A549 (cell line): ENCODE measurements around the gene SLC6A3. TPM values are rescaled to one million over a fixed set of nuclear protein-coding genes. Genes with fewer than 3 reads are reported as not detected.

Experiments used
- ATAC-seq, 2 experiments: fragments of 200-7000 bp in 1 of 2; fragments of >200 bp in 1 of 2; cut with Nextera tagmentation in 1 of 2; cut with Tn5 transposase in 1 of 2; 3 replicates each; pipeline versions ENCODE4 v1.8.0 to v1.9.1; 2018 to 2020; ENCODE audit warnings: mild to moderate bottlenecking in 1 of 2, moderate library complexity in 1 of 2
- CTCF ChIA-PET: fragments of 300-600 bp; sonication (Branson Sonifier 250); formaldehyde crosslinking; extraction: SDS; loops from one replicate; lab custom pipeline; 2021; ENCODE audit warnings: antibody characterized with exemption, inconsistent platforms; lab: Yijun Ruan, JAX
- POLR2A ChIA-PET: fragments of 350-600 bp; formaldehyde crosslinking; extraction: SDS; loops from one replicate; lab custom pipeline; 2021; ENCODE audit warnings: antibody characterized with exemption, inconsistent platforms; lab: Yijun Ruan, JAX
- DNase-seq, 2 experiments: peaks; one replicate each; pipeline versions ENCODE4 v3.0.0 to v3.0.0-alpha.2; 2011 to 2016; ENCODE audit warnings: low read depth in 1 of 2, low spot score in 1 of 2
- FAIRE-seq: peaks from 2 replicates; lab custom pipeline; 2011; peaks lifted over from hg19 to GRCh38; lab: Jason Lieb, UNC
- H3K27ac ChIP-seq, 2 experiments: fragments of >200 bp; sonication (Bioruptor Twin); formaldehyde crosslinking; 3 replicates each; pipeline ENCODE4 v1.5.1; 2016 to 2017
- H3K4me1 ChIP-seq: fragments of >200 bp; sonication (Bioruptor Twin); formaldehyde crosslinking; 3 replicates; pipeline ENCODE4 v1.6.1; 2016
- H3K4me2 ChIP-seq: fragments of >200 bp; sonication (Bioruptor Twin); formaldehyde crosslinking; 3 replicates; pipeline ENCODE4 v1.6.1; 2016
- H3K4me3 ChIP-seq: fragments of >200 bp; sonication (Bioruptor Twin); formaldehyde crosslinking; 3 replicates; pipeline ENCODE4 v1.5.1; 2016
- H3K9me3 ChIP-seq: fragments of >200 bp; sonication (Bioruptor Twin); formaldehyde crosslinking; 3 replicates; pipeline ENCODE4 v1.6.1; 2016
- BHLHE40 ChIP-seq: IDR thresholded peaks from 2 replicates; pipeline ENCODE4 v1.6.1; 2012; ENCODE audit warnings: low read depth, low read length, inconsistent platforms
- CTCF ChIP-seq: fragments of >200 bp; sonication (Bioruptor Twin); formaldehyde crosslinking; IDR thresholded peaks from 3 replicates; pipeline ENCODE4 v1.5.1; 2016
- ESRRA ChIP-seq: fragments of 150-350 bp; IDR thresholded peaks from 2 replicates; pipeline ENCODE4 v1.6.1; 2014; ENCODE audit warnings: mild to moderate bottlenecking, low read length, borderline replicate concordance
- GATA3 ChIP-seq: IDR thresholded peaks from 2 replicates; pipeline ENCODE4 v1.6.1; 2012; ENCODE audit warnings: borderline replicate concordance
- HOXA7 ChIP-seq: fragments of 250-450 bp; sonication (Bioruptor Pico); IDR thresholded peaks from 2 replicates; pipeline ENCODE4 v1.5.0; 2020; ENCODE audit warnings: mild to moderate bottlenecking, moderate library complexity
- HOXB13 ChIP-seq: fragments of 250-450 bp; sonication (Bioruptor Pico); IDR thresholded peaks from 2 replicates; pipeline ENCODE4 v1.5.0; 2020; ENCODE audit warnings: low read depth, mild to moderate bottlenecking, moderate library complexity
- JUNB ChIP-seq: fragments of >200 bp; sonication (Bioruptor Twin); formaldehyde crosslinking; IDR thresholded peaks from 2 replicates; pipeline ENCODE4 v1.6.1; 2016
- KDM5A ChIP-seq: fragments of 200-600 bp; sonication (generic); IDR thresholded peaks from 2 replicates; pipeline ENCODE4 v1.6.1; 2016; ENCODE audit warnings: antibody characterized with exemption, mild to moderate bottlenecking
- NR3C1 ChIP-seq: fragments of >200 bp; sonication (Bioruptor Twin); formaldehyde crosslinking; IDR thresholded peaks from 3 replicates; pipeline ENCODE4 v1.6.1; 2017
- PBX3 ChIP-seq: IDR thresholded peaks from 2 replicates; pipeline ENCODE4 v1.6.1; 2012
- POLR2A ChIP-seq: IDR thresholded peaks from 2 replicates; pipeline ENCODE4 v1.6.1; 2012; ENCODE audit warnings: mild to moderate bottlenecking, low read length
- RARB ChIP-seq: fragments of 250-450 bp; sonication (Bioruptor Pico); IDR thresholded peaks from 2 replicates; pipeline ENCODE4 v1.8.0; 2021; ENCODE audit warnings: mild to moderate bottlenecking, moderate library complexity
- RFX5 ChIP-seq: fragments of 450-650 bp; IDR thresholded peaks from 2 replicates; pipeline ENCODE4 v1.7.1; 2014; ENCODE audit warnings: antibody characterized with exemption, mild to moderate bottlenecking, moderate library complexity
- RNF2 ChIP-seq: fragments of 200-600 bp; sonication (generic); IDR thresholded peaks from 2 replicates; pipeline ENCODE4 v1.6.1; 2016; ENCODE audit warnings: low read depth, mild to moderate bottlenecking, antibody characterized with exemption, moderate library complexity, borderline replicate concordance
- SMC3 ChIP-seq: fragments of >200 bp; sonication (Bioruptor Twin); formaldehyde crosslinking; IDR thresholded peaks from 3 replicates; pipeline ENCODE4 v1.6.1; 2018; ENCODE audit warnings: inconsistent platforms
- TP53 ChIP-seq: fragments of 250-450 bp; sonication (Bioruptor Pico); IDR thresholded peaks from 2 replicates; pipeline ENCODE4 v1.5.0; 2021; ENCODE audit warnings: mild to moderate bottlenecking, moderate library complexity
- USF2 ChIP-seq: fragments of 450-650 bp; IDR thresholded peaks from 2 replicates; pipeline ENCODE4 v1.6.1; 2014; ENCODE audit warnings: antibody characterized with exemption
- ZC3H11A ChIP-seq: fragments of 450-650 bp; IDR thresholded peaks from 2 replicates; pipeline ENCODE4 v1.6.1; 2014; ENCODE audit warnings: antibody characterized with exemption, mild to moderate bottlenecking
- ZSCAN20 ChIP-seq: fragments of 250-450 bp; sonication (Bioruptor Pico); IDR thresholded peaks from 2 replicates; pipeline ENCODE4 v1.8.0; 2022; ENCODE audit warnings: mild to moderate bottlenecking, moderate library complexity
- WGBS: methylation state at CpG from one replicate; pipeline ENCODE4 v1.1.6; 2017; ENCODE audit errors: missing lambda C conversion rate; 5-methylcytosine and 5-hydroxymethylcytosine counted together
- polyA plus RNA-seq, 4 experiments: library from polyadenylated mRNA; depleted of rRNA in 3 of 4; stranded (reverse); fragments of >200 nt; fragmentation: RNase III in 1 of 4; extraction: RNeasy Plus Mini Kit Qiagen cat#74134 plus additional on column Dnase treatment in 1 of 4; gene quantifications; 2 replicates in 3 of 4; 3 replicates in 1 of 4; pipeline ENCODE4 v1.2.3, GENCODE V29; 2011 to 2017
- TF ChIP-seq, protein P1 (sequence below): IDR thresholded peaks from 2 replicates; pipeline ENCODE4 v1.6.1; 2012
- TF ChIP-seq, protein P2 (sequence below): fragments of 250-450 bp; sonication (Bioruptor Pico); IDR thresholded peaks from 2 replicates; pipeline ENCODE4 v1.5.0; 2021; ENCODE audit warnings: mild to moderate bottlenecking, moderate library complexity, borderline replicate concordance
- TF ChIP-seq, protein P3 (sequence below): fragments of >200 bp; sonication (Bioruptor Twin); formaldehyde crosslinking; IDR thresholded peaks from 2 replicates; pipeline ENCODE4 v1.6.1; 2016
- TF ChIP-seq, protein P4 (sequence below): fragments of >200 bp; sonication (Bioruptor Twin); formaldehyde crosslinking; IDR thresholded peaks from 3 replicates; pipeline ENCODE4 v1.6.1; 2016
- TF ChIP-seq, protein P5 (sequence below): IDR thresholded peaks from 2 replicates; pipeline ENCODE4 v1.6.1; 2012; ENCODE audit warnings: low read depth, borderline replicate concordance

The SLC6A3 gene
- polyA plus RNA-seq, 2 of the 4 experiments (the other 2 are of a cell fraction): 0.05 to 0.06 TPM

GRCh38 chr5:1371218-1371971 is 73.8 kb downstream of the SLC6A3 start (continued):
- TF ChIP-seq PBX3 (no peak), USF2 (no peak), KDM5A (no peak), ZSCAN20 (CRISPR knock-in tag) (no peak)

DNA sequence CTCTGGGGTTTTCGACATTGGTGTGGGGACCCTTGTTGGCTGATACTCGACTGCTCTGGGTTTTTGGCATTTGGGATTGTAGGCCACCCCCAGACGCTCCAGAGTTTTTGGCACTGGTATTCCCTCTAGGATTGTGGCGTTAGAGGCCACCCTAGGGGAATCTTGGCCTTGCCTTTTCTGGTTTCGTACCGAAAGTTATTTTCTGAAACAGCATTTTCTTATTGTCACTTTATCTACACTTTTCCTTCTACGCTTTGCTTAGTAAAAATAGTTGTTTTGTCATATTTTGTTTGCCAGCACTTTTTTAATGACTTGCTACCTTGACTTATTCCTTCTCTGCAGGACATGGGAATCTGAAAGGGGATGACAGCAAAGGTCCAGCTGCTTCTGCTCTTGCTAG is 75.2 kb downstream of the SLC6A3 start:
- 52% methylated on average over 7 of the region's 7 CpGs for WGBS
- H3K9me3 ChIP-seq: no peaks in the 10 kb centered on the region
- ATAC-seq: no peak
- no peak for FAIRE-seq
- H3K4me3 ChIP-seq: no peak overlapping the region
- H3K4me2 ChIP-seq: no peak overlapping the region
- no peak for DNase-seq
- CTCF ChIA-PET: interaction anchor here (1.2 to 3.7 kb wide), 3 partner anchors 11 to 40 kb away, joined by 4 to 22 read pairs (median 4); no protein-coding TSS in a partner anchor
- POLR2A ChIA-PET: interaction anchor here (1.6 kb wide), 1 partner anchor 25 kb away, joined by 3 read pairs; the partner anchor contains the start of gene CLPTM1L
- no peaks in the 10 kb centered on the region for H3K4me1 ChIP-seq
- no peak for TF ChIP-seq PBX3
- no peak for TF ChIP-seq BHLHE40
- TF ChIP-seq KDM5A: no peak
- TF ChIP-seq, protein P1, sequence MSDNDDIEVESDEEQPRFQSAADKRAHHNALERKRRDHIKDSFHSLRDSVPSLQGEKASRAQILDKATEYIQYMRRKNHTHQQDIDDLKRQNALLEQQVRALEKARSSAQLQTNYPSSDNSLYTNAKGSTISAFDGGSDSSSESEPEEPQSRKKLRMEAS: no peak
- TF ChIP-seq, protein P2, sequence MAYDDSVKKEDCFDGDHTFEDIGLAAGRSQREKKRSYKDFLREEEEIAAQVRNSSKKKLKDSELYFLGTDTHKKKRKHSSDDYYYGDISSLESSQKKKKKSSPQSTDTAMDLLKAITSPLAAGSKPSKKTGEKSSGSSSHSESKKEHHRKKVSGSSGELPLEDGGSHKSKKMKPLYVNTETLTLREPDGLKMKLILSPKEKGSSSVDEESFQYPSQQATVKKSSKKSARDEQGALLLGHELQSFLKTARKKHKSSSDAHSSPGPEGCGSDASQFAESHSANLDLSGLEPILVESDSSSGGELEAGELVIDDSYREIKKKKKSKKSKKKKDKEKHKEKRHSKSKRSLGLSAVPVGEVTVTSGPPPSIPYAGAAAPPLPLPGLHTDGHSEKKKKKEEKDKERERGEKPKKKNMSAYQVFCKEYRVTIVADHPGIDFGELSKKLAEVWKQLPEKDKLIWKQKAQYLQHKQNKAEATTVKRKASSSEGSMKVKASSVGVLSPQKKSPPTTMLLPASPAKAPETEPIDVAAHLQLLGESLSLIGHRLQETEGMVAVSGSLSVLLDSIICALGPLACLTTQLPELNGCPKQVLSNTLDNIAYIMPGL (CRISPR knock-in tag): no peak
- no peak for TF ChIP-seq POLR2A
- TF ChIP-seq RFX5: no peak
- TF ChIP-seq, protein P3, sequence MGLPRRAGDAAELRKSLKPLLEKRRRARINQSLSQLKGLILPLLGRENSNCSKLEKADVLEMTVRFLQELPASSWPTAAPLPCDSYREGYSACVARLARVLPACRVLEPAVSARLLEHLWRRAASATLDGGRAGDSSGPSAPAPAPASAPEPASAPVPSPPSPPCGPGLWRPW: no peak
- TF ChIP-seq, protein P4, sequence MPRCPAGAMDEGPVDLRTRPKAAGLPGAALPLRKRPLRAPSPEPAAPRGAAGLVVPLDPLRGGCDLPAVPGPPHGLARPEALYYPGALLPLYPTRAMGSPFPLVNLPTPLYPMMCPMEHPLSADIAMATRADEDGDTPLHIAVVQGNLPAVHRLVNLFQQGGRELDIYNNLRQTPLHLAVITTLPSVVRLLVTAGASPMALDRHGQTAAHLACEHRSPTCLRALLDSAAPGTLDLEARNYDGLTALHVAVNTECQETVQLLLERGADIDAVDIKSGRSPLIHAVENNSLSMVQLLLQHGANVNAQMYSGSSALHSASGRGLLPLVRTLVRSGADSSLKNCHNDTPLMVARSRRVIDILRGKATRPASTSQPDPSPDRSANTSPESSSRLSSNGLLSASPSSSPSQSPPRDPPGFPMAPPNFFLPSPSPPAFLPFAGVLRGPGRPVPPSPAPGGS: no peak
- TF ChIP-seq ZSCAN20 (CRISPR knock-in tag): no peak
- H3K27ac ChIP-seq: no peak overlapping the region

- H3K9me3 ChIP-seq: no peaks in the 10 kb centered on the region
- H3K4me3 ChIP-seq: no peak overlapping the region
- ChIA-PET CTCF (interaction anchor here (2.9 kb wide), 1 partner anchor 9 kb away, joined by 10 read pairs; no protein-coding TSS in a partner anchor), POLR2A (no interaction called here)
- no peak overlapping the region for H3K27ac ChIP-seq
- H3K4me1 ChIP-seq: no peaks in the 10 kb centered on the region
- FAIRE-seq (no peak), DNase-seq (no peak), ATAC-seq (no peak)
- 47% methylated on average over 4 of the region's 4 CpGs for WGBS
- H3K4me2 ChIP-seq: no peak overlapping the region
- TF ChIP-seq NR3C1: no peak
- no peak for TF ChIP-seq GATA3
- no peak for TF ChIP-seq KDM5A
- TF ChIP-seq, protein P5, sequence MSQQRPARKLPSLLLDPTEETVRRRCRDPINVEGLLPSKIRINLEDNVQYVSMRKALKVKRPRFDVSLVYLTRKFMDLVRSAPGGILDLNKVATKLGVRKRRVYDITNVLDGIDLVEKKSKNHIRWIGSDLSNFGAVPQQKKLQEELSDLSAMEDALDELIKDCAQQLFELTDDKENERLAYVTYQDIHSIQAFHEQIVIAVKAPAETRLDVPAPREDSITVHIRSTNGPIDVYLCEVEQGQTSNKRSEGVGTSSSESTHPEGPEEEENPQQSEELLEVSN: no peak
- TF ChIP-seq HOXA7 (CRISPR knock-in tag): no peak
- TF ChIP-seq RARB (CRISPR knock-in tag): no peak
- no peak for TF ChIP-seq HOXB13 (CRISPR knock-in tag)
- no peak for TF ChIP-seq TP53 (CRISPR knock-in tag)
- TF ChIP-seq ZC3H11A: no peak
- TF ChIP-seq, protein P1: no peak
- TF ChIP-seq, protein P3: no peak
- TF ChIP-seq POLR2A: no peak
- no peak for TF ChIP-seq JUNB
- TF ChIP-seq ESRRA: no peak
- no peak for TF ChIP-seq SMC3
- no peak for TF ChIP-seq CTCF
- no peak for TF ChIP-seq RNF2
These were observed 76.5 kb downstream of the SLC6A3 start for GRCh38 chr5:1368756-1369155.
